Adrenal gland (tissue), 5 donors: Measurements from ENCODE around the gene DDX56.
A peak's percentile ranks its signal among the peaks of the same experiment; 100 is the strongest.

Experiments
- POLR2A ChIP-seq, 2 donors: fragments of 450-650 bp; IDR thresholded peaks; one replicate each; pipeline ENCODE4 v1.6.1; 2017; ENCODE audit warnings: antibody characterized with exemption in 2 of 2, mild to moderate bottlenecking in 2 of 2, moderate library complexity in 1 of 2
- TF ChIP-seq, protein P1 (sequence below), 6 experiments: fragments of 450-650 bp in 4 of 6; fragments of 200-600 bp in 2 of 6; sonication (generic) in 1 of 6; IDR thresholded peaks; 1 replicate in 5 of 6; 2 replicates in 1 of 6; pipeline versions ENCODE4 v1.5.1 to v1.8.0; 2016 to 2021; ENCODE audit warnings: antibody characterized with exemption in 6 of 6, mild to moderate bottlenecking in 2 of 6, moderate library complexity in 1 of 6
- donor health status: DM: no; HTN: no; CAD: no.

GRCh38 chr7:44534501-44534900, 39.2 kb downstream of the DDX56 start:
- TF ChIP-seq, protein P1, sequence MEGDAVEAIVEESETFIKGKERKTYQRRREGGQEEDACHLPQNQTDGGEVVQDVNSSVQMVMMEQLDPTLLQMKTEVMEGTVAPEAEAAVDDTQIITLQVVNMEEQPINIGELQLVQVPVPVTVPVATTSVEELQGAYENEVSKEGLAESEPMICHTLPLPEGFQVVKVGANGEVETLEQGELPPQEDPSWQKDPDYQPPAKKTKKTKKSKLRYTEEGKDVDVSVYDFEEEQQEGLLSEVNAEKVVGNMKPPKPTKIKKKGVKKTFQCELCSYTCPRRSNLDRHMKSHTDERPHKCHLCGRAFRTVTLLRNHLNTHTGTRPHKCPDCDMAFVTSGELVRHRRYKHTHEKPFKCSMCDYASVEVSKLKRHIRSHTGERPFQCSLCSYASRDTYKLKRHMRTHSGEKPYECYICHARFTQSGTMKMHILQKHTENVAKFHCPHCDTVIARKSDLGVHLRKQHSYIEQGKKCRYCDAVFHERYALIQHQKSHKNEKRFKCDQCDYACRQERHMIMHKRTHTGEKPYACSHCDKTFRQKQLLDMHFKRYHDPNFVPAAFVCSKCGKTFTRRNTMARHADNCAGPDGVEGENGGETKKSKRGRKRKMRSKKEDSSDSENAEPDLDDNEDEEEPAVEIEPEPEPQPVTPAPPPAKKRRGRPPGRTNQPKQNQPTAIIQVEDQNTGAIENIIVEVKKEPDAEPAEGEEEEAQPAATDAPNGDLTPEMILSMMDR (IDR thresholded peaks at IDR 0.05), result peak; percentile 17 to 42 (median 32)
- no peak for TF ChIP-seq POLR2A (IDR thresholded peaks at IDR 0.05)
